ENCODE data around the gene DGKA.

DGKA gene

GRCh38 chr12:55965240-55965639, 34.3 kb downstream of the DGKA start:
- no peak for TF ChIP-seq CTCF (IDR thresholded peaks at IDR 0.05)

GRCh38 chr12:55965941-55966407, 35.0 kb downstream of the DGKA start, which contains the start of gene PMEL:
PMEL (minus strand) TSS chr12:55966042; CDS start chr12:55966011, 31 bp downstream.
- TF ChIP-seq CTCF (IDR thresholded peaks at IDR 0.05) = no peak

GRCh38 chr12:55966408-55967281, 35.7 kb downstream of the DGKA start, which contains the start of gene CDK2:
CDK2 (plus strand) TSS chr12:55966830; CDS start chr12:55967009, 179 bp downstream.
- no peak for TF ChIP-seq CTCF (IDR thresholded peaks at IDR 0.05)

GRCh38 chr12:55969356-55969755, 38.4 kb downstream of the DGKA start:
- TF ChIP-seq CTCF (IDR thresholded peaks at IDR 0.05) = no peak

GRCh38 chr12:55970775-55971174, 39.8 kb downstream of the DGKA start:
- no peak for TF ChIP-seq CTCF (IDR thresholded peaks at IDR 0.05)

GRCh38 chr12:55972042-55972441, 41.1 kb downstream of the DGKA start:
- no peak for TF ChIP-seq CTCF (IDR thresholded peaks at IDR 0.05)

- no peak for TF ChIP-seq CTCF (IDR thresholded peaks at IDR 0.05)
These were observed 41.5 kb downstream of the DGKA start for GRCh38 chr12:55972456-55972855.

All from LNCAP (cell line).